ENCODE measurements around the gene UFM1.

GRCh38 chr13:38348861-38349389 is 726 bp upstream of the UFM1 start:
- TF ChIP-seq CTCF (IDR thresholded peaks at IDR 0.05 in 2 of 3, conservative IDR thresholded peaks at IDR 0.05 in 1 of 3; ENCODE audit: borderline replicate concordance in 1 of 3, insufficient read depth in 1 of 3, low read depth in 2 of 3, low read length in 2 of 3), result no peak
- no peak for TF ChIP-seq POLR2AphosphoS5 (IDR thresholded peaks at IDR 0.05; ENCODE audit: low read depth, low read length)
- TF ChIP-seq EZH2 (IDR thresholded peaks at IDR 0.05), result no peak
- no peak for TF ChIP-seq EZH2phosphoT487 (IDR thresholded peaks at IDR 0.05; ENCODE audit: borderline replicate concordance)
- TF ChIP-seq CEBPB (IDR thresholded peaks at IDR 0.05; ENCODE audit: low read depth), result no peak

Data from HCT116 (cell line).